Trophoblast cell (in vitro differentiated cells and primary cell): ENCODE measurements around the gene RFC2.

Experiments used
- DNase-seq, 2 donors: peaks; one replicate each; pipeline ENCODE4 v3.0.0-alpha.2; 2016
- H2AFZ ChIP-seq: 2 replicates; pipeline ENCODE4 v1.6.1; 2013; ENCODE audit warnings: low read length, moderate library complexity, mild to moderate bottlenecking; ENCODE audit not compliant: insufficient read depth, poor library complexity
- H2AK5ac ChIP-seq: 2 replicates; pipeline ENCODE4 v1.6.1; 2013; ENCODE audit warnings: mild to moderate bottlenecking, low read length
- H2BK120ac ChIP-seq: 2 replicates; pipeline ENCODE4 v1.6.1; 2013; ENCODE audit warnings: low read length, mild to moderate bottlenecking, moderate library complexity; ENCODE audit not compliant: insufficient read depth, poor library complexity
- H2BK12ac ChIP-seq: 2 replicates; pipeline ENCODE4 v1.6.1; 2013; ENCODE audit warnings: mild to moderate bottlenecking, low read length, moderate library complexity
- H2BK5ac ChIP-seq: 2 replicates; pipeline ENCODE4 v1.6.1; 2013; ENCODE audit warnings: low read length, low read depth, moderate library complexity, mild to moderate bottlenecking; ENCODE audit not compliant: poor library complexity
- H3K14ac ChIP-seq: 2 replicates; pipeline ENCODE4 v1.6.1; 2013; ENCODE audit warnings: mild to moderate bottlenecking, low read length
- H3K18ac ChIP-seq: 2 replicates; pipeline ENCODE4 v1.6.1; 2013; ENCODE audit warnings: mild to moderate bottlenecking, low read length
- H3K23ac ChIP-seq: 2 replicates; pipeline ENCODE4 v1.6.1; 2013; ENCODE audit warnings: low read length
- H3K27ac ChIP-seq: 2 replicates; pipeline ENCODE4 v1.5.1; 2013; ENCODE audit warnings: low read depth, mild to moderate bottlenecking, inconsistent platforms, low read length, moderate library complexity
- H3K27me3 ChIP-seq: 2 replicates; pipeline ENCODE4 v1.6.1; 2013; ENCODE audit warnings: inconsistent platforms, mild to moderate bottlenecking, low read length, moderate library complexity; ENCODE audit not compliant: insufficient read depth
- H3K36me3 ChIP-seq, 2 experiments: 1 replicate in 1 of 2; 2 replicates in 1 of 2; pipeline ENCODE4 v1.6.1; 2013; ENCODE audit warnings: low read length in 2 of 2, mild to moderate bottlenecking in 2 of 2, moderate library complexity in 1 of 2; ENCODE audit not compliant: insufficient read depth in 2 of 2, control insufficient read depth in 1 of 2
- H3K4ac ChIP-seq: 2 replicates; pipeline ENCODE4 v1.6.1; 2013; ENCODE audit warnings: low read depth, mild to moderate bottlenecking, low read length, moderate library complexity
- H3K4me1 ChIP-seq, 2 experiments: 1 replicate in 1 of 2; 2 replicates in 1 of 2; pipeline ENCODE4 v1.6.1; 2013; ENCODE audit warnings: low read length in 2 of 2, mild to moderate bottlenecking in 2 of 2, moderate library complexity in 1 of 2; ENCODE audit not compliant: insufficient read depth in 2 of 2, control insufficient read depth in 1 of 2
- H3K4me2 ChIP-seq: 2 replicates; pipeline ENCODE4 v1.6.1; 2013; ENCODE audit warnings: inconsistent platforms, mild to moderate bottlenecking, low read length, moderate library complexity
- H3K4me3 ChIP-seq: 2 replicates; pipeline ENCODE4 v1.5.1; 2013; ENCODE audit warnings: mild to moderate bottlenecking, low read depth, low read length, inconsistent platforms
- H3K79me1 ChIP-seq: one replicate; pipeline ENCODE4 v1.6.1; 2013; ENCODE audit warnings: low read length
- H3K79me2 ChIP-seq: 2 replicates; pipeline ENCODE4 v1.6.1; 2013; ENCODE audit warnings: low read length, mild to moderate bottlenecking; ENCODE audit not compliant: control insufficient read depth, insufficient read depth, poor library complexity
- H3K9ac ChIP-seq: 2 replicates; pipeline ENCODE4 v1.6.1; 2013; ENCODE audit warnings: mild to moderate bottlenecking, low read length
- H3K9me3 ChIP-seq: 2 replicates; pipeline ENCODE4 v1.6.1; 2013; ENCODE audit warnings: low read depth, mild to moderate bottlenecking, control low read depth, inconsistent platforms, low read length; ENCODE audit not compliant: insufficient read depth
- H4K12ac ChIP-seq: 2 replicates; pipeline ENCODE4 v1.6.1; 2013; ENCODE audit warnings: low read depth, mild to moderate bottlenecking, low read length, moderate library complexity
- H4K8ac ChIP-seq: 2 replicates; pipeline ENCODE4 v1.6.1; 2013; ENCODE audit warnings: low read depth, mild to moderate bottlenecking, low read length, moderate library complexity
- H4K91ac ChIP-seq: one replicate; pipeline ENCODE4 v1.6.1; 2013; ENCODE audit warnings: low read depth, mild to moderate bottlenecking, low read length, moderate library complexity
- WGBS: extraction: QIAGEN DNeasy Blood & Tissue Kit; methylation state at CpG from one replicate; pipeline ENCODE4 v1.1.7; 2013; ENCODE audit warnings: missing lambda C conversion rate; ENCODE audit not compliant: insufficient read length, insufficient coverage; ENCODE audit errors: extremely low coverage; 5-methylcytosine and 5-hydroxymethylcytosine counted together

The RFC2 gene

GRCh38 chr7:74284781-74285259 lies 30.6 kb upstream of the RFC2 start:
- H3K18ac ChIP-seq: no peak overlapping the region
- no peaks in the 10 kb centered on the region for H3K79me2 ChIP-seq
- H2AFZ ChIP-seq: no peak overlapping the region
- H2BK12ac ChIP-seq: no peak overlapping the region
- no peak overlapping the region for H4K8ac ChIP-seq
- no peak overlapping the region for H3K4me2 ChIP-seq
- H4K91ac ChIP-seq: no peak overlapping the region
- peaks cover 12 to 15% of the 10 kb centered on the region in 2 experiments for H3K4me1 ChIP-seq
- no peak overlapping the region for H3K23ac ChIP-seq
- peaks cover 1% of the 10 kb centered on the region for H3K27me3 ChIP-seq
- H2AK5ac ChIP-seq: no peak overlapping the region
- no peaks in the 10 kb centered on the region for H3K36me3 ChIP-seq
- no peak overlapping the region for H3K4ac ChIP-seq
- no peak overlapping the region for H3K9ac ChIP-seq
- WGBS: no CpG with 5 or more reads among the region's 9 CpGs
- no peak overlapping the region for H2BK120ac ChIP-seq
- no peak overlapping the region for H3K27ac ChIP-seq
- DNase-seq: no peak
- H2BK5ac ChIP-seq: no peak overlapping the region
- no peak overlapping the region for H3K4me3 ChIP-seq
- H3K9me3 ChIP-seq: peaks cover 2% of the 10 kb centered on the region
- no peak overlapping the region for H4K12ac ChIP-seq
- no peak overlapping the region for H3K14ac ChIP-seq
- peaks cover 6% of the 10 kb centered on the region for H3K79me1 ChIP-seq

GRCh38 chr7:74283858-74284447 lies 29.8 kb upstream of the RFC2 start:
- Histone ChIP-seq H3K79me2 (no peaks in the 10 kb centered on the region), H2BK12ac (no peak overlapping the region), H3K27ac (no peak overlapping the region), H3K79me1 (peaks cover 6% of the 10 kb centered on the region), H3K4me3 (no peak overlapping the region), H3K27me3 (no peaks in the 10 kb centered on the region), H2BK120ac (no peak overlapping the region), H3K36me3 (no peaks in the 10 kb centered on the region), H3K14ac (no peak overlapping the region), H2BK5ac (no peak overlapping the region), H3K23ac (no peak overlapping the region), H2AK5ac (no peak overlapping the region), H3K4me1 (peaks cover 14 to 15% of the 10 kb centered on the region in 2 experiments), H3K18ac (no peak overlapping the region), H2AFZ (no peak overlapping the region), H4K8ac (no peak overlapping the region), H3K9me3 (peaks cover 2% of the 10 kb centered on the region), H4K12ac (no peak overlapping the region), H3K4ac (no peak overlapping the region), H4K91ac (no peak overlapping the region), H3K4me2 (no peak overlapping the region), H3K9ac (no peak overlapping the region)
- DNase-seq: peak; percentile 84 to 86
- no CpG with 5 or more reads among the region's 9 CpGs for WGBS

- Histone ChIP-seq H3K4ac (no peak overlapping the region), H3K36me3 (no peaks in the 10 kb centered on the region), H3K18ac (no peak overlapping the region), H3K79me1 (peaks cover 6% of the 10 kb centered on the region), H3K27me3 (no peaks in the 10 kb centered on the region), H2AFZ (no peak overlapping the region), H2BK5ac (no peak overlapping the region), H3K23ac (no peak overlapping the region), H3K79me2 (no peaks in the 10 kb centered on the region), H3K14ac (no peak overlapping the region), H2AK5ac (no peak overlapping the region), H3K9me3 (peaks cover 2% of the 10 kb centered on the region), H4K12ac (no peak overlapping the region), H4K91ac (no peak overlapping the region), H3K9ac (no peak overlapping the region), H3K4me3 (no peak overlapping the region), H3K4me2 (no peak overlapping the region), H4K8ac (no peak overlapping the region), H2BK12ac (no peak overlapping the region), H3K27ac (no peak overlapping the region), H3K4me1 (peaks cover 9 to 11% of the 10 kb centered on the region in 2 experiments), H2BK120ac (no peak overlapping the region)
- DNase-seq: no peak
- no CpG with 5 or more reads among the region's 14 CpGs for WGBS
Measured at GRCh38 chr7:74282748-74283459, 28.7 kb upstream of the RFC2 start.

- peaks cover 15 to 16% of the 10 kb centered on the region in 2 experiments for H3K4me1 ChIP-seq
- H2BK120ac ChIP-seq: no peak overlapping the region
- no peak overlapping the region for H3K9ac ChIP-seq
- H3K27me3 ChIP-seq: no peaks in the 10 kb centered on the region
- no peak overlapping the region for H2BK5ac ChIP-seq
- H3K27ac ChIP-seq: no peak overlapping the region
- no peak overlapping the region for H4K12ac ChIP-seq
- no peaks in the 10 kb centered on the region for H3K36me3 ChIP-seq
- H3K23ac ChIP-seq: no peak overlapping the region
- H3K14ac ChIP-seq: no peak overlapping the region
- WGBS: no CpG with 5 or more reads among the region's 8 CpGs
- no peak overlapping the region for H2AFZ ChIP-seq
- no peak overlapping the region for H4K91ac ChIP-seq
- H2BK12ac ChIP-seq: no peak overlapping the region
- H3K4me3 ChIP-seq: no peak overlapping the region
- no peak overlapping the region for H4K8ac ChIP-seq
- peak in 1 of 2 donors; percentile 18 for DNase-seq
- H3K4me2 ChIP-seq: no peak overlapping the region
- H3K18ac ChIP-seq: no peak overlapping the region
- peaks cover 8% of the 10 kb centered on the region for H3K79me1 ChIP-seq
- no peak overlapping the region for H3K4ac ChIP-seq
- H2AK5ac ChIP-seq: no peak overlapping the region
- H3K9me3 ChIP-seq: peaks cover 2% of the 10 kb centered on the region
- H3K79me2 ChIP-seq: no peaks in the 10 kb centered on the region
Measured at GRCh38 chr7:74280985-74281384, 26.8 kb upstream of the RFC2 start.
